GM06990 (cell line): ENCODE measurements around the gene NCOA5.

ENCODE experiments used
- DNase-seq: peaks from one replicate; pipeline ENCODE4 v3.0.0-alpha.2; 2011; ENCODE audit not compliant: insufficient read length; ENCODE audit errors: extremely low read depth
- H3K27me3 ChIP-seq: replicated peaks from 2 replicates; pipeline ENCODE4 v1.6.0; 2011; ENCODE audit warnings: low read length; ENCODE audit not compliant: control insufficient read depth, insufficient read depth
- H3K36me3 ChIP-seq: 2 replicates; pipeline ENCODE4 v1.5.1; 2011; ENCODE audit warnings: low read length; ENCODE audit not compliant: control insufficient read depth, insufficient read depth
- H3K4me3 ChIP-seq: replicated peaks from 2 replicates; pipeline ENCODE4 v1.5.1; 2011; ENCODE audit warnings: low read depth, mild to moderate bottlenecking, control low read depth, low read length
- CTCF ChIP-seq: IDR thresholded peaks from 2 replicates; pipeline ENCODE4 v1.5.1; 2011; ENCODE audit warnings: low read length, control low read depth, mild to moderate bottlenecking, inconsistent platforms; ENCODE audit not compliant: insufficient read depth, poor library complexity, severe bottlenecking

NCOA5 gene

GRCh38 chr20:46084805-46085178 lies 5.0 kb downstream of the NCOA5 start:
- DNase-seq, result no peak
- no peaks in the 10 kb centered on the region for H3K36me3 ChIP-seq
- TF ChIP-seq CTCF, result no peak
- H3K4me3 ChIP-seq, result no peak overlapping the region
- H3K27me3 ChIP-seq, result no peaks in the 10 kb centered on the region

- Histone ChIP-seq H3K4me3 (no peak overlapping the region), H3K36me3 (peaks cover 3% of the 10 kb centered on the region; the same call in 1 of the 2 replicates), H3K27me3 (no peaks in the 10 kb centered on the region)
- DNase-seq, result no peak
- no peak for TF ChIP-seq CTCF
Observed at GRCh38 chr20:46083531-46084061, 6.2 kb downstream of the NCOA5 start.

GRCh38 chr20:46083101-46083500 lies 6.7 kb downstream of the NCOA5 start:
- H3K4me3 ChIP-seq, result no peak overlapping the region
- DNase-seq, result no peak
- no peak for TF ChIP-seq CTCF
- H3K27me3 ChIP-seq, result no peaks in the 10 kb centered on the region
- peaks cover 3% of the 10 kb centered on the region; the same call in 1 of the 2 replicates for H3K36me3 ChIP-seq

- H3K36me3 ChIP-seq, result peaks cover 3% of the 10 kb centered on the region
- no peak for DNase-seq
Observed at GRCh38 chr20:46081074-46081473, 8.7 kb downstream of the NCOA5 start.

GRCh38 chr20:46078954-46079353 lies 10.8 kb downstream of the NCOA5 start:
- H3K4me3 ChIP-seq, result no peak overlapping the region
- peaks cover 4% of the 10 kb centered on the region for H3K36me3 ChIP-seq
- no peak for TF ChIP-seq CTCF
- DNase-seq, result no peak
- no peaks in the 10 kb centered on the region for H3K27me3 ChIP-seq

More at GRCh38 chr20:46081074-46081473, 8.7 kb downstream of the NCOA5 start:
- H3K27me3 ChIP-seq, result no peaks in the 10 kb centered on the region
- no peak overlapping the region for H3K4me3 ChIP-seq
- TF ChIP-seq CTCF, result no peak
